GM12891 (cell line): Measurements from ENCODE around the gene TRUB1.

Experiments used
- DNase-seq: peaks from one replicate; pipeline ENCODE4 v3.0.0; 2011; ENCODE audit warnings: low spot score; ENCODE audit not compliant: insufficient read length
- FAIRE-seq: peaks from 2 replicates; lab custom pipeline; 2011; peaks lifted over from hg19 to GRCh38; lab: Jason Lieb, UNC
- PAX5 ChIP-seq: IDR thresholded peaks from 2 replicates; pipeline ENCODE4 v1.6.1; 2011; ENCODE audit warnings: low read length, moderate library complexity, mild to moderate bottlenecking; ENCODE audit not compliant: insufficient read depth, severe bottlenecking
- POLR2A ChIP-seq: IDR thresholded peaks from 2 replicates; pipeline ENCODE4 v1.6.1; 2011; ENCODE audit warnings: low read depth, low read length, control low read depth
- POLR2AphosphoS5 ChIP-seq: IDR thresholded peaks from 2 replicates; pipeline ENCODE4 v1.6.1; 2011; ENCODE audit warnings: low read depth, low read length, control low read depth
- POU2F2 ChIP-seq: IDR thresholded peaks from 2 replicates; pipeline ENCODE4 v1.6.1; 2011; ENCODE audit warnings: low read depth, mild to moderate bottlenecking, control low read depth, low read length, moderate library complexity
- SPI1 ChIP-seq: IDR thresholded peaks from 2 replicates; pipeline ENCODE4 v1.6.1; 2011; ENCODE audit warnings: low read depth, low read length, control low read depth
- TAF1 ChIP-seq: IDR thresholded peaks from 2 replicates; pipeline ENCODE4 v1.6.1; 2011; ENCODE audit warnings: low read depth, low read length, control low read depth

TRUB1 gene

GRCh38 chr10:114938856-114939193 is 830 bp downstream of the TRUB1 start:
- FAIRE-seq (no peak), DNase-seq (no peak)
- TF ChIP-seq TAF1: no peak
- TF ChIP-seq SPI1: no peak
- TF ChIP-seq POU2F2: no peak
- TF ChIP-seq POLR2AphosphoS5: no peak
- no peak for TF ChIP-seq POLR2A
- TF ChIP-seq PAX5: no peak

GRCh38 chr10:114940735-114941134 is 2.7 kb downstream of the TRUB1 start:
- DNase-seq (no peak), FAIRE-seq (no peak)

GRCh38 chr10:114943000-114943399 is 5.0 kb downstream of the TRUB1 start:
- no peak for TF ChIP-seq TAF1
- TF ChIP-seq POU2F2: no peak
- no peak for TF ChIP-seq PAX5
- TF ChIP-seq POLR2AphosphoS5: no peak
- no peak for TF ChIP-seq SPI1
- TF ChIP-seq POLR2A: no peak

More at GRCh38 chr10:114940735-114941134, 2.7 kb downstream of the TRUB1 start:
- TF ChIP-seq POU2F2: no peak
- TF ChIP-seq SPI1: no peak
- TF ChIP-seq PAX5: no peak
- no peak for TF ChIP-seq POLR2A
- no peak for TF ChIP-seq POLR2AphosphoS5
- TF ChIP-seq TAF1: no peak

GRCh38 chr10:114953047-114953446 is 15.1 kb downstream of the TRUB1 start:
- FAIRE-seq (no peak), DNase-seq (peak; percentile 5)
- TF ChIP-seq TAF1 (no peak), POLR2A (no peak), POU2F2 (no peak), SPI1 (no peak), POLR2AphosphoS5 (no peak), PAX5 (no peak)

More at GRCh38 chr10:114943000-114943399, 5.0 kb downstream of the TRUB1 start:
- DNase-seq: no peak
- FAIRE-seq: no peak

- DNase-seq (no peak), FAIRE-seq (peak; percentile 23)
- TF ChIP-seq POLR2AphosphoS5: no peak
- no peak for TF ChIP-seq POU2F2
- TF ChIP-seq PAX5: no peak
- TF ChIP-seq SPI1: no peak
- TF ChIP-seq POLR2A: no peak
- TF ChIP-seq TAF1: no peak
These were observed 18.0 kb downstream of the TRUB1 start for GRCh38 chr10:114955984-114956383.

GRCh38 chr10:114956466-114956865 is 18.5 kb downstream of the TRUB1 start:
- TF ChIP-seq TAF1 (no peak), POLR2AphosphoS5 (no peak), POLR2A (no peak), SPI1 (no peak), PAX5 (no peak), POU2F2 (no peak)
- DNase-seq (no peak), FAIRE-seq (no peak)

- DNase-seq (no peak), FAIRE-seq (peak; percentile 86)
- TF ChIP-seq POU2F2 (no peak), TAF1 (no peak), SPI1 (no peak), POLR2A (no peak), PAX5 (no peak), POLR2AphosphoS5 (no peak)
These were observed 19.1 kb downstream of the TRUB1 start for GRCh38 chr10:114957122-114957521.

GRCh38 chr10:114957673-114958072 is 19.7 kb downstream of the TRUB1 start:
- TF ChIP-seq POU2F2 (no peak), POLR2A (no peak), TAF1 (no peak), PAX5 (no peak), SPI1 (no peak), POLR2AphosphoS5 (no peak)
- no peak for FAIRE-seq
- DNase-seq: no peak

- FAIRE-seq (no peak), DNase-seq (no peak)
- no peak for TF ChIP-seq POU2F2
- no peak for TF ChIP-seq POLR2AphosphoS5
- no peak for TF ChIP-seq POLR2A
- no peak for TF ChIP-seq TAF1
- no peak for TF ChIP-seq SPI1
- no peak for TF ChIP-seq PAX5
These were observed 24.4 kb downstream of the TRUB1 start for GRCh38 chr10:114962441-114962840.

- DNase-seq: no peak
- TF ChIP-seq SPI1 (no peak), POLR2AphosphoS5 (no peak), PAX5 (no peak), POLR2A (no peak), POU2F2 (no peak), TAF1 (no peak)
- FAIRE-seq: no peak
These were observed 25.9 kb downstream of the TRUB1 start for GRCh38 chr10:114963908-114964307.
